NB4 (cell line): ENCODE results near the gene HDAC2.

Experiments
- DNase-seq: peaks from one replicate; pipeline ENCODE4 v3.0.0; 2010; ENCODE audit warnings: low read depth
- H3K4me3 ChIP-seq: one replicate; pipeline ENCODE4 v1.5.1; 2011; ENCODE audit warnings: mild to moderate bottlenecking, low read depth, low read length, moderate library complexity
- MYC ChIP-seq: IDR thresholded peaks from 2 replicates; pipeline ENCODE4 v1.6.1; 2011; ENCODE audit warnings: low read depth, low read length
- POLR2A ChIP-seq: IDR thresholded peaks from 2 replicates; pipeline ENCODE4 v1.6.1; 2011; ENCODE audit warnings: mild to moderate bottlenecking; ENCODE audit not compliant: insufficient read length; ENCODE audit errors: extremely low read depth
- TF ChIP-seq, protein P1 (sequence below): IDR thresholded peaks from one replicate; pipeline ENCODE4 v1.5.1; 2012; ENCODE audit warnings: low read depth, low read length
- TF ChIP-seq, protein P2 (sequence below): IDR thresholded peaks from 2 replicates; pipeline ENCODE4 v1.6.1; 2011; ENCODE audit warnings: low read depth, low read length

Gene HDAC2

DNA sequence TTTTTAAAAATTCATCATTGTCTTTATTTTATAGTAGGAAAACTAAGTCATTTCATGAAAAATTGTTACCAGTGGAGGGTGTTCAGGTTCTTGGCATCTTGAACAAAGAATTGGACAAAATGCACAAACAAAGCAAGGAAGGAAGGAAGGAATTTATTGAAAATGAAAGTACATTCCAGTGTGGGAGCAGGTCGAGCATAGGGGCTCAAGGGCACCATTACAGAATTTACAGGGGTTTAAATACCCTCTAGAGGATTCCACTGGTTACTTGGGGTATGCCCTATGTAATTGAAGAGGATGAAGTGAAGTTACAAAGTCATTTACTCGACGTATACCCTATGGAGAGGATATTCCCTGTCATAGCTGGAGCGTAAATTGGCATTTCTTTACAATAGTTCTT, 37.4 kb upstream of the HDAC2 start:
- no peak for TF ChIP-seq POLR2A
- TF ChIP-seq, protein P1, sequence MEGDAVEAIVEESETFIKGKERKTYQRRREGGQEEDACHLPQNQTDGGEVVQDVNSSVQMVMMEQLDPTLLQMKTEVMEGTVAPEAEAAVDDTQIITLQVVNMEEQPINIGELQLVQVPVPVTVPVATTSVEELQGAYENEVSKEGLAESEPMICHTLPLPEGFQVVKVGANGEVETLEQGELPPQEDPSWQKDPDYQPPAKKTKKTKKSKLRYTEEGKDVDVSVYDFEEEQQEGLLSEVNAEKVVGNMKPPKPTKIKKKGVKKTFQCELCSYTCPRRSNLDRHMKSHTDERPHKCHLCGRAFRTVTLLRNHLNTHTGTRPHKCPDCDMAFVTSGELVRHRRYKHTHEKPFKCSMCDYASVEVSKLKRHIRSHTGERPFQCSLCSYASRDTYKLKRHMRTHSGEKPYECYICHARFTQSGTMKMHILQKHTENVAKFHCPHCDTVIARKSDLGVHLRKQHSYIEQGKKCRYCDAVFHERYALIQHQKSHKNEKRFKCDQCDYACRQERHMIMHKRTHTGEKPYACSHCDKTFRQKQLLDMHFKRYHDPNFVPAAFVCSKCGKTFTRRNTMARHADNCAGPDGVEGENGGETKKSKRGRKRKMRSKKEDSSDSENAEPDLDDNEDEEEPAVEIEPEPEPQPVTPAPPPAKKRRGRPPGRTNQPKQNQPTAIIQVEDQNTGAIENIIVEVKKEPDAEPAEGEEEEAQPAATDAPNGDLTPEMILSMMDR = no peak
- TF ChIP-seq MYC = no peak
- TF ChIP-seq, protein P2, sequence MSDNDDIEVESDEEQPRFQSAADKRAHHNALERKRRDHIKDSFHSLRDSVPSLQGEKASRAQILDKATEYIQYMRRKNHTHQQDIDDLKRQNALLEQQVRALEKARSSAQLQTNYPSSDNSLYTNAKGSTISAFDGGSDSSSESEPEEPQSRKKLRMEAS = no peak
- no peak overlapping the region for H3K4me3 ChIP-seq
- DNase-seq = no peak

- H3K4me3 ChIP-seq = no peak overlapping the region
- TF ChIP-seq MYC (no peak), POLR2A (no peak)
- TF ChIP-seq, protein P2 = no peak
- TF ChIP-seq, protein P1 = no peak
- no peak for DNase-seq
Observed at GRCh38 chr6:114007516-114007915, 36.6 kb upstream of the HDAC2 start.

- no peak overlapping the region for H3K4me3 ChIP-seq
- no peak for DNase-seq
- TF ChIP-seq, protein P2 = no peak
- TF ChIP-seq POLR2A = no peak
Observed at GRCh38 chr6:114001354-114001753, 30.4 kb upstream of the HDAC2 start.

GRCh38 chr6:114000069-114000468, 29.1 kb upstream of the HDAC2 start:
- H3K4me3 ChIP-seq = no peak overlapping the region
- DNase-seq = no peak
- TF ChIP-seq, protein P1 = no peak
- no peak for TF ChIP-seq MYC
- TF ChIP-seq, protein P2 = no peak

DNA sequence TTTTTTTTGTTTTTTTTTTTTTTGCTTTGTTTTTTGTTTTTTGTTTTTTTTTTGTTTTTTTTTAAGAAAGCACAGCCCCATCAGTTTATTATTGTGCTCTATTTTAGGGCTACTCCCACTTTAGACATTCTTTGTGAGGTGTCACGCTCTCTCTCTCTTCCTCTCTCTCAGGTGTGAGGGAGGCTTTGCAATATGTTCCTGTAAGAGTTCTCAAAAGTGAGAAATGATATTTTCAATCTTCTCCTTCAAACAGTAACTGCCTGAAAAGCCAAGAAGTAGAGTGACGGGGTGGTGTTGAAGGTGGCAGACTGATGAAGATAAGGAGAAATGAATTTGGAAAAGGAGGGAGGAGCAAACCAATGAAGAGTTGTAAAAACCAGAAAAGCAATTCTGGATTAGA, 28.3 kb upstream of the HDAC2 start:
- TF ChIP-seq MYC (no peak), POLR2A (no peak)
- TF ChIP-seq, protein P2 = no peak
- TF ChIP-seq, protein P1 = no peak
- DNase-seq = no peak

DNA sequence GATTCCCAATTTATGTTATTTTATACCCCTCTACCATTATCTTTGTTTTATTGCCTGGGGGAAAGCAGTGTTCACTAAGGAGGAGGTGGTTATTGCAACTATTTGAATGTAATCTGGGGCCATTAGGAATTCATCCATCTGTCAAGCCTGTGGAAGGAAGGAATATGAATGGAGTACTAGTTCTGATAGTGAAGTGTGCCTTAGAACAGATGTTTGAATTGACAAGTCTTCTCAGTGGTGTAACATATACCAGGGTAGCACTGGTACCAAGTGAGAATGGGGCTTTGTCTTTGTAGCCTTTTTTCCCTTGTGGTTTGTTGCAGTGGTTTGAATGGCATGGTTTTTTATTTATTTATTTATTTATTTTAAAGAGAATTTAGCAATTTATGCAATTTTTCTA, 27.9 kb upstream of the HDAC2 start:
- TF ChIP-seq POLR2A (no peak), MYC (no peak)
- TF ChIP-seq, protein P2 = no peak
- TF ChIP-seq, protein P1 = no peak
- DNase-seq = no peak
- no peak overlapping the region for H3K4me3 ChIP-seq

More for the DNA sequence above, 28.3 kb upstream of the HDAC2 start:
- H3K4me3 ChIP-seq = no peak overlapping the region
